ENCODE data around the gene AFF1.

DNA sequence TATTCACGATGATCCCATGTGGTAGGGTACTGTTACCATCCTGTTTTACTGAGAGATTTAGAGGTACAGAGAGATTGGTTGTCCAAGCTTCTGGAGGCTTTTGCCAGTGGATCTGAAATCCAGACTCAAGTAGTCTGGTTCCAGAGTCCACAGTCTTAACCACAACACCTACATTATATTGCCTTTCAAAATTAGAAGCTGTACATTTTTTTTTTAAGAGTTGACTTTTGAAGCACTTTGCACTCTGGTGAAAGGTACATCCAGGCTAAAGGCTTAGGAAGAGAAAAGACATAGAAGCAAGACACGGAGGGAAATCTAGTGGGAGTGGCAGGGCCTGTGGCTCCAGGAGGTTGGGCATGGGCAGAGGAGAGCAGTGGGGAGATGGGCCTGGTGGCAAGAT, 122.1 kb downstream of the AFF1 start:
- no peak for TF ChIP-seq POLR2AphosphoS5 (IDR thresholded peaks at IDR 0.05; ENCODE audit: low read depth, low read length)
- TF ChIP-seq POLR2A (IDR thresholded peaks at IDR 0.05; ENCODE audit: low read depth, low read length): no peak
